NCI-H1092 (cell line): ENCODE measurements around the gene SLC13A2.
A peak's percentile ranks its signal among the peaks of the same experiment; 100 is the strongest.

Experiments used
- DNase-seq: peaks from one replicate; lab custom pipeline; 2025; lab: John Stamatoyannopoulos, UW

SLC13A2 gene

DNA sequence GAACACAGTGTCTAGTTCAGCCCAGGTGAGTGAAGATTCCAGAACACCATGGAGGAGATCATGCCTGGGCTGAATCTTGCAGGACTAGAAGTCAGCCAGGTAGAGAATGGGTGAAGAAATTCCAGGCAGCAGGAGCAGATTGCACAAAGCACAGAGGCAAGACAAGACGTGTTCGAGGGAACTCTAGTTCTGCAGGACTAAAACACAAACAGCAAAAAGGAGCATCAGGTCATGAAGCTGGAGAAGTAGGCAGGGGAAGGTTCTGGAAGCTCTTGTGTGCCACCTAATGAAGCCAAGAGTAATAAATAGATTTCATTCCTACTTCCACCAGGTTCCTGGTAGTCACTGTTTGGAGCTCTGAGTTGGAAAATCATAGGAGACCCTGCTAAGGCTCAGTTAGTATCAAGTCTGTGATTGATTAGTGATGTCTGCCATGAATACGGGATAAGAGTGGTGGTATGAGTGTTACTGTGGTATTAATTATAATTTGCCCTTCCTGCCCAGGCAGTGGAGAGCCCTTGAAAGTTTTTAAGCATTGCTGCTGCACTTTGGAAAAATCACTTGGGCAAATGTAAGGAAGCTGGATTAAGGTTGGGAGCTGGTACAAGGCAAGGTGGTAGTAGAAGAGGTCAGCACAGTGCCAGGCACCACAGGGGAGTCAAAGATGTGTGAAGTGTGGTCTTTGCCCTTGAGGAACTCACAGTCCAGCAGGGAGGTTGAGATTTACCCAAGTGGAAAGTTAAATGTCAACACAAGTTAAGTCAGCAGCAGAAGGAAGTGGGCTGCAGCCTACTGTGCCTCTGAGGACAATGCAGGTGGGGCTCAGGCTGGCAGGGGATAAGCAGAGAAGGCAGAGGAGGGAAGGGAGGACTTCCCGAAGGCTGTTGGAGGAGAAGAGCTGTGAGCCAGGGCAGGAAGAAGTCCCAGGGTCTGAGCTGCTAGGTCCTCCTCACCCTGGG, 19.2 kb downstream of the SLC13A2 start:
- no peak for DNase-seq

- no peak for DNase-seq
These were observed 20.0 kb downstream of the SLC13A2 start for GRCh38 chr17:28493460-28493859.

DNA sequence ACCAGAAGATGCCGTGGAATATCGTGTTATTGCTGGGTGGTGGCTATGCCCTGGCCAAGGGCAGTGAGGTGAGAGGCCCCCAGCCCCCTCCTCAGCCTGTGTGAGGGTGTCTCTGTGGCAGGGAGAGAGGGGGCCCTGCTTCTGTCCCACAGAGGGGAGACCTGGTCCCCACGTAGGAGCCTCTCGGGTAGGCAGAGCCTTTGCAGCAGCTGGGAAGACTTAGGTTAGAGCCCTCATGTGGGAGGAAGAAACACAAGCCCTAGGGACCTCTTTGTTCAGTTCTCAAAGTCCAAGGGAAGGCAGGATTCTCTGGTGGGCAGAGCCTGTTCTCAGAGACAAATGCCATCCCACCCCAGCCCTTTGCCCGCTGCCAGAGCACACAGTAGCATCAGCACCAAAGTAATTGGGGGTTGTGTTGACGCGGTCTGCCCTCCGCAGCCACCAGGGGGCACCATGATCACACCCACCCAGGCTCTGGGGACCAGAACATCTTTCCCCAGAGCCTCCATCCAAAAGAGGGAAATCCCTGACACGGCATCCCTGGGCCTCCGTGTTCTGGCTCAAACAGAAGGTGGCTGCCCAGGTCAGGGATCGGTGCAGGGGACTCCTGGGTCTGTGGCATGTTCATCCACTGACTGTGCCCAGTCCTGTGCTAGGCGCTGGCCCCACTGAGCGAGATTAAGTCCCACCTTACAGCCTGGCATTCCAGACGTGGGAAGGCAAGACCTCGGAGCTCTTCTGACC, 21.2 kb downstream of the SLC13A2 start:
- DNase-seq: peak; percentile 17

- no peak for DNase-seq
These were observed 22.2 kb downstream of the SLC13A2 start for GRCh38 chr17:28495635-28496034.

GRCh38 chr17:28497931-28498330, 24.5 kb downstream of the SLC13A2 start:
- no peak for DNase-seq

- DNase-seq: no peak
These were observed 25.4 kb downstream of the SLC13A2 start for GRCh38 chr17:28498652-28499363.

DNA sequence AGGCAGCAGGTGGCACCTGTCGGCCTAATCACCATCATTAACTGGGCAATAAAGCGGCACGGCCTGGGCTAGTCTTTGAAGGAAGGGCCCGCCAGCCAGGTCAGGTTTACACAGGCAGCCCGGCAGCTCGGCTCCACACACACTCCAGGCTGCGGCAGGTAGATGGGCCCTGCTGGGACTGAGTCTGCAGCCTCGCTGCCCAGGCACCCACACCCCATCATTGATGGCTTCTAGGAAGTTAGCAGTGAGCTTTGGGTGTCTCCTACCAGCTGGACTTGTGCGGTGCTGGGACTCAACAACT, 25.9 kb downstream of the SLC13A2 start:
- no peak for DNase-seq

- no peak for DNase-seq
These were observed 26.4 kb downstream of the SLC13A2 start for GRCh38 chr17:28499684-28500357.

- no peak for DNase-seq
These were observed 27.4 kb downstream of the SLC13A2 start for GRCh38 chr17:28500712-28501379.

DNA sequence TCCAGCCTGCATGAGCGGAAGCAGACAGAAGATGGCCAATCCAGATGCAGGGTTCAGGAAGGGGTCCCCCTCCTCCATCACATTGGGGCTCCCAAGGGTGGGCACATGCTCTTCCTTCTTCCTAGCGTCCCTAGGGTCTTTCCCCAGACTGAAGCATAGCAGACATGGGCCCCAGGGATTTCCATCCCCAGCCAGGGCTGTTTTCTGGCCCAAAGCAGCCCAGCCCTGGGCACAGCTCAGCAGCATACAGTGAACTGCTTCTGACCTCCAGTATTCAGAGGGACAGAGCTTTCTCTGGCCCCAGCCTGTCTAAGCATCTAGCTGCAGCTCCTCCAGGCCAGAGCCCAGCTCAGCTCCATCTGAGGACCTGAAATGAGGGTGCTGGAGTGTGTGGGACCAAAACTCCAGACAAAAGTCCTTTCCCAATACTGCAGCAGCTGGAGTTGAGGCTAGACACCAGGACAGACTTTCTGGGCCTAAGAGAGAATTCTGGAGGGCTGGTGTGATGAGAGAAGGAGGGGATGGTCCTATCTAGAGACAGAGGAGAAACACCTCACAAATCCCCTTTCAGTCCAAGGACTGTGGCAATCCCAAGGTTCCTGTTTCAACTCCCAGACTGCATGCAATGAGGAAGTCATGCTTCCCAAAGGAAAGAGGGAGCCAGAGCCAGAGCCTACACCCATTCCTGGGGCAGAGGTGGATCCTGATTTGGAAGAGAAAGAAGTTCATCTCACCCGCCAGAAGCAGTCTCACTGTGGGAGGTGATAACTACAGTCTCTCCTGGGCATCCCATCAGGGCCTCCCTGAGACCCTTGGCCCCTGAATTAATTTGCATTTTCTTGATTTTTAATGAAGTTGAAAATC, 28.2 kb downstream of the SLC13A2 start:
- DNase-seq: no peak

DNA sequence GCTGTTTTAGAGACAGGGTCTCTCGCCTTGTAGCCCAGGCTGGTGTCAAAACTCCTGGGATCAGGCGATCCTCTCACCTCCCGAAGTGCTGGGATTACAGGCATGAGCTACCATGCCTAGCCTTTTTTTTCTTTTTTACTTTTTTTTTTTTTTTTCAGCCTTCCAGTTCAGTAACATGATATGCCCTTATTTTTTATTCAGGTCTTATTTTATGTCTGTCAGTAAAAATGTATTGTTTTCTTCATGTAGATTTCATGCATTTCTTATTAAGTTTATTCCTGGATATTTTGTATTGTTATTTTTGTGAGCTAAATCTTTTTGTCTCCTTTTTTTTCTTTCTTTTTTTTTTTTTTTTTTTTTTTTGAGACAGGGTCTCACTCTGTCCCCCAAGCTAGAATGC, 30.0 kb downstream of the SLC13A2 start:
- no peak for DNase-seq

GRCh38 chr17:28505986-28506665, 32.7 kb downstream of the SLC13A2 start, which contains the start of gene FOXN1:
FOXN1 (plus strand) TSS chr17:28506348; CDS start chr17:28523970, 17,622 bp downstream.
- DNase-seq: no peak

DNA sequence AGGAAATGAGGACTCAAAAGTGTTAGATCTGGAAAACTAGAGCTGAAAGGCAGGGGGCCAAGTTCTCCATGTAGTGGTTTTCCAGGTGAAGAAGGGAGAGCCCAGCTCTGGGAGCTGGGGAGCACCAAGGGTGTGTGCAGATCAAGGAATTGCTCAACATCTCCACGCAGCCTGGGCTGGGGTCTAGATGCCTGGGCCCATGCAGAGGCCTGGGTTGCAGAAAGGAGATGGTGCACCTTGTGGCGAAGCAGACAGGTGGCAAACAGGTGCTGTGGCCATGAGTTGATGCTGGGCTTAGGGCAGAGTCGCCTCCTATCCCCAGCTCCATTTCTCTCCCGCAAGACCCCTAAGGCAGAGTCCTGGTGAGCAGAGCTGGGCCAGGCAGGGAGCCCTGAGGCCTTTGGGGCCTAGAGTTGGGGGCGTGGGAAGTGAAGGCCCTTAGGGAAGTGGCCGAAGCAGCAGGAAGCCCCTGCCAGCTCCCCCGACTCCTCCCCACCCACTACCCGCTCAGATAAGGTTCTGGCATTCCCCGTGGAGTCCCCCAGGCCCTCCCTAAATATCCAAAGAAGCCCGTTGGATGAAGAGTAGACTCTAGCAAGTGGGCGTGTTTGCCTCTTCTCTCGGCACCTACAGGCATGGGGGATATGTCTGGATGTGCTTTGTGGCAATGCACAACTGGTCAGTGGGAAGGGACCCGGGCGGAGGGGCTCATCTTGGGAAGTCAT, 33.5 kb downstream of the SLC13A2 start:
- no peak for DNase-seq

- no peak for DNase-seq
These were observed 34.2 kb downstream of the SLC13A2 start for GRCh38 chr17:28507567-28508203.

DNA sequence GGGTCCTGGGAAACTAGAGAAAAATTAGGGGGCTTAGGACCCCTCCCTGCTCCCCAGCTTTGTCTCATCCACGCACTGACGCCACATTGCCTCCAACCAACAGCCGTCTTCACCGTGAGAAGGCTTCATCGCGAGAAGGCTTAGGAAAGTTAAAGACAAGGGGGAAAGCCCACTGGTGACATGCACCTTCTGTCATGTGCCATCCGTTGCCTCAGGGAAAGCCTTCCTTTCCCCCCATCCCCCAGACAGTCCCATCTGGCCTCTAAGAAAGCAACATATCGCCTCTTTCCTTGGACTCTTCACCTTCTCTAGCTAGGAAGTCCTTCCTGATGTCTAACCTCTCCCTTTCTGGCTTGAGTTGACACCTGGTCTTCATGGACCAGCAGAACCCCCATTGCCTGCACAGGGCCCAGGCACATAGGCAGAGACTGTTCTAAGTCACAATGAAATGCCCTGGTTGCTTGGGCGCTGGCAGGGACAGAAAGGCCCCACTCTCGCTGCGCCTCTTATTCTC, 34.8 kb downstream of the SLC13A2 start:
- DNase-seq: no peak

GRCh38 chr17:28509789-28510188, 36.3 kb downstream of the SLC13A2 start:
- no peak for DNase-seq

DNA sequence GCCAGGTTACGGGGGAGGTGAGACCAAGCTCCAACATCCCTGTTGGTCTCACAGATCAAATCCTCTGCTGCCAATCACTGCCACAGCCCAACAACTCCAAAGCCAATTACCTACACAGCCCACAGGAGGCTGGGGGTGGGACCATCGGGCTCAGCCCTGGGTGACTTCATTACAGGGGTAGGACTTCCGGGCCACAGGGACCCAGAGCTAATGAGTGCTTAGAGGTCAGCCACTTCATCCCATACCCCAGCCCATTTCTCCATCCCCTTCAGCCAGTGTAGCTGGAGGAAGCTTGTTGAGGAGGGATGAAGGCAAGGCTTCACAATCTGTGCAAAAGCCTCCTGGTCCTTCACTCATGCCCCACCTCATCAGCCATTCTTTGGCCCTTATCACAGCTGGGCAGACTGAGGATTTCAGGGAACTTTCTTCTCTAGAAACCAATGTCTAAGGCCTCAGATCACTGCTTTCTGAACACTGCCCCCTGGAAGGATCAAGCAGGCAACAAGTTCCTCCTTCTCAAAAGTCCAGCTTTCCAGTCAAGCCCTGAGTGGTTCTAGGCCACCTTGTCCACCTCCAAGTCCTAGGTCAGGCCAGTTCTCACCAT, 38.5 kb downstream of the SLC13A2 start:
- no peak for DNase-seq

DNA sequence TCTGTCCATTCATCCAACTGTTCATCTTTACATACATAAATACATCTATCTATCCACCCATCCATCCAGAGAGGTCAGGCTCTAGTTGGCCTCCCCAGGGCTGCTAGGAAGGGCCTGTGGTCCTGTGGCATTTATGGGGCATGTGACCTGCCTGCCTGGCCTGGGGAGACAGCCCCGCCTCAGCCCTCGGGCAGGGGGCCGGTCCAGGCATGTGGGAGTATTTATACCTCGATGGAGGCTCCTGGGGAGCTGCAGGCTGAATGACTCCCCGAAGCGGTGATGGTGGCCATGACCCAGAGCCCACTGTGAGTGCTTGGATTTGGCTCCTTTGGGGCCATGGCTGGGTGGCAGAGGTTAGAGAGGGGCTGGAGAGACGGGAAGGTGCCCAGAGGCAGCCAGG, 40.0 kb downstream of the SLC13A2 start:
- no peak for DNase-seq
